Trophoblast cell (in vitro differentiated cells and primary cell): ENCODE results near the gene PNPLA1.

Experiments
- DNase-seq, 2 donors: peaks; one replicate each; pipeline ENCODE4 v3.0.0-alpha.2; 2016
- H2AFZ ChIP-seq: 2 replicates; pipeline ENCODE4 v1.6.1; 2013; ENCODE audit warnings: low read length, moderate library complexity, mild to moderate bottlenecking; ENCODE audit not compliant: insufficient read depth, poor library complexity
- H2AK5ac ChIP-seq: 2 replicates; pipeline ENCODE4 v1.6.1; 2013; ENCODE audit warnings: mild to moderate bottlenecking, low read length
- H2BK120ac ChIP-seq: 2 replicates; pipeline ENCODE4 v1.6.1; 2013; ENCODE audit warnings: low read length, mild to moderate bottlenecking, moderate library complexity; ENCODE audit not compliant: insufficient read depth, poor library complexity
- H2BK12ac ChIP-seq: 2 replicates; pipeline ENCODE4 v1.6.1; 2013; ENCODE audit warnings: mild to moderate bottlenecking, low read length, moderate library complexity
- H2BK5ac ChIP-seq: 2 replicates; pipeline ENCODE4 v1.6.1; 2013; ENCODE audit warnings: low read length, low read depth, moderate library complexity, mild to moderate bottlenecking; ENCODE audit not compliant: poor library complexity
- H3K14ac ChIP-seq: 2 replicates; pipeline ENCODE4 v1.6.1; 2013; ENCODE audit warnings: mild to moderate bottlenecking, low read length
- H3K18ac ChIP-seq: 2 replicates; pipeline ENCODE4 v1.6.1; 2013; ENCODE audit warnings: mild to moderate bottlenecking, low read length
- H3K23ac ChIP-seq: 2 replicates; pipeline ENCODE4 v1.6.1; 2013; ENCODE audit warnings: low read length
- H3K27ac ChIP-seq: 2 replicates; pipeline ENCODE4 v1.5.1; 2013; ENCODE audit warnings: low read depth, mild to moderate bottlenecking, inconsistent platforms, low read length, moderate library complexity
- H3K27me3 ChIP-seq: 2 replicates; pipeline ENCODE4 v1.6.1; 2013; ENCODE audit warnings: inconsistent platforms, mild to moderate bottlenecking, low read length, moderate library complexity; ENCODE audit not compliant: insufficient read depth
- H3K36me3 ChIP-seq, 2 experiments: 1 replicate in 1 of 2; 2 replicates in 1 of 2; pipeline ENCODE4 v1.6.1; 2013; ENCODE audit warnings: low read length in 2 of 2, mild to moderate bottlenecking in 2 of 2, moderate library complexity in 1 of 2; ENCODE audit not compliant: insufficient read depth in 2 of 2, control insufficient read depth in 1 of 2
- H3K4ac ChIP-seq: 2 replicates; pipeline ENCODE4 v1.6.1; 2013; ENCODE audit warnings: low read depth, mild to moderate bottlenecking, low read length, moderate library complexity
- H3K4me1 ChIP-seq, 2 experiments: 1 replicate in 1 of 2; 2 replicates in 1 of 2; pipeline ENCODE4 v1.6.1; 2013; ENCODE audit warnings: low read length in 2 of 2, mild to moderate bottlenecking in 2 of 2, moderate library complexity in 1 of 2; ENCODE audit not compliant: insufficient read depth in 2 of 2, control insufficient read depth in 1 of 2
- H3K4me2 ChIP-seq: 2 replicates; pipeline ENCODE4 v1.6.1; 2013; ENCODE audit warnings: inconsistent platforms, mild to moderate bottlenecking, low read length, moderate library complexity
- H3K4me3 ChIP-seq: 2 replicates; pipeline ENCODE4 v1.5.1; 2013; ENCODE audit warnings: mild to moderate bottlenecking, low read depth, low read length, inconsistent platforms
- H3K79me1 ChIP-seq: one replicate; pipeline ENCODE4 v1.6.1; 2013; ENCODE audit warnings: low read length
- H3K79me2 ChIP-seq: 2 replicates; pipeline ENCODE4 v1.6.1; 2013; ENCODE audit warnings: low read length, mild to moderate bottlenecking; ENCODE audit not compliant: control insufficient read depth, insufficient read depth, poor library complexity
- H3K9ac ChIP-seq: 2 replicates; pipeline ENCODE4 v1.6.1; 2013; ENCODE audit warnings: mild to moderate bottlenecking, low read length
- H3K9me3 ChIP-seq: 2 replicates; pipeline ENCODE4 v1.6.1; 2013; ENCODE audit warnings: low read depth, mild to moderate bottlenecking, control low read depth, inconsistent platforms, low read length; ENCODE audit not compliant: insufficient read depth
- H4K12ac ChIP-seq: 2 replicates; pipeline ENCODE4 v1.6.1; 2013; ENCODE audit warnings: low read depth, mild to moderate bottlenecking, low read length, moderate library complexity
- H4K8ac ChIP-seq: 2 replicates; pipeline ENCODE4 v1.6.1; 2013; ENCODE audit warnings: low read depth, mild to moderate bottlenecking, low read length, moderate library complexity
- H4K91ac ChIP-seq: one replicate; pipeline ENCODE4 v1.6.1; 2013; ENCODE audit warnings: low read depth, mild to moderate bottlenecking, low read length, moderate library complexity
- WGBS: extraction: QIAGEN DNeasy Blood & Tissue Kit; methylation state at CpG from one replicate; pipeline ENCODE4 v1.1.7; 2013; ENCODE audit warnings: missing lambda C conversion rate; ENCODE audit not compliant: insufficient read length, insufficient coverage; ENCODE audit errors: extremely low coverage; 5-methylcytosine and 5-hydroxymethylcytosine counted together

The PNPLA1 gene

GRCh38 chr6:36349240-36349639 is 79.4 kb downstream of the PNPLA1 start:
- no CpG with 5 or more reads among the region's 6 CpGs for WGBS
- Histone ChIP-seq H3K14ac (no peak overlapping the region), H3K9me3 (no peaks in the 10 kb centered on the region)

GRCh38 chr6:36350082-36350481 is 80.2 kb downstream of the PNPLA1 start:
- no CpG with 5 or more reads among the region's 4 CpGs for WGBS
- no peak overlapping the region for H3K18ac ChIP-seq

More at GRCh38 chr6:36349240-36349639, 79.4 kb downstream of the PNPLA1 start:
- Histone ChIP-seq H3K79me1 (no peaks in the 10 kb centered on the region), H3K23ac (no peak overlapping the region), H3K27me3 (no peaks in the 10 kb centered on the region), H2AK5ac (no peak overlapping the region), H3K4me3 (no peak overlapping the region), H2BK5ac (no peak overlapping the region), H3K9ac (no peak overlapping the region), H4K91ac (no peak overlapping the region), H2BK120ac (no peak overlapping the region), H3K36me3 (no peaks in the 10 kb centered on the region), H2BK12ac (no peak overlapping the region), H3K4me2 (no peak overlapping the region), H4K12ac (no peak overlapping the region), H3K79me2 (no peaks in the 10 kb centered on the region), H4K8ac (no peak overlapping the region), H3K4ac (no peak overlapping the region), H3K4me1 (peaks cover 9 to 11% of the 10 kb centered on the region in 2 experiments), H3K18ac (no peak overlapping the region), H2AFZ (no peak overlapping the region), H3K27ac (no peak overlapping the region)
- DNase-seq, result no peak

GRCh38 chr6:36350681-36351571 is 81.1 kb downstream of the PNPLA1 start:
- H3K9ac ChIP-seq, result no peak overlapping the region
- no peaks in the 10 kb centered on the region for H3K36me3 ChIP-seq
- H3K14ac ChIP-seq, result no peak overlapping the region
- no peak overlapping the region for H2BK120ac ChIP-seq
- no peak overlapping the region for H2BK5ac ChIP-seq
- no peak overlapping the region for H3K4me2 ChIP-seq
- peaks cover 7 to 9% of the 10 kb centered on the region in 2 experiments for H3K4me1 ChIP-seq
- no peak overlapping the region for H3K23ac ChIP-seq
- no peaks in the 10 kb centered on the region for H3K27me3 ChIP-seq
- no peak overlapping the region for H3K4ac ChIP-seq
- no peak overlapping the region for H4K12ac ChIP-seq
- no CpG with 5 or more reads among the region's 15 CpGs for WGBS
- H2BK12ac ChIP-seq, result no peak overlapping the region
- no peaks in the 10 kb centered on the region for H3K79me1 ChIP-seq
- H3K9me3 ChIP-seq, result no peaks in the 10 kb centered on the region
- peak; percentile 90 to 94 for DNase-seq
- H2AK5ac ChIP-seq, result no peak overlapping the region
- no peak overlapping the region for H3K4me3 ChIP-seq
- no peak overlapping the region for H4K91ac ChIP-seq
- no peak overlapping the region for H3K27ac ChIP-seq
- no peak overlapping the region for H4K8ac ChIP-seq
- no peak overlapping the region for H3K18ac ChIP-seq
- H3K79me2 ChIP-seq, result no peaks in the 10 kb centered on the region
- no peak overlapping the region for H2AFZ ChIP-seq

More at GRCh38 chr6:36350082-36350481, 80.2 kb downstream of the PNPLA1 start:
- Histone ChIP-seq H3K4ac (no peak overlapping the region), H3K27me3 (no peaks in the 10 kb centered on the region), H2AFZ (no peak overlapping the region), H4K91ac (no peak overlapping the region), H3K27ac (no peak overlapping the region), H3K4me1 (peaks cover 9 to 11% of the 10 kb centered on the region in 2 experiments), H2BK5ac (no peak overlapping the region), H3K14ac (no peak overlapping the region), H2BK12ac (no peak overlapping the region), H3K23ac (no peak overlapping the region), H3K4me3 (no peak overlapping the region), H4K8ac (no peak overlapping the region), H4K12ac (no peak overlapping the region), H3K9me3 (no peaks in the 10 kb centered on the region), H2AK5ac (no peak overlapping the region), H3K4me2 (no peak overlapping the region), H3K9ac (no peak overlapping the region), H3K36me3 (no peaks in the 10 kb centered on the region), H3K79me1 (no peaks in the 10 kb centered on the region), H3K79me2 (no peaks in the 10 kb centered on the region), H2BK120ac (no peak overlapping the region)
- no peak for DNase-seq

GRCh38 chr6:36352477-36353157 is 82.8 kb downstream of the PNPLA1 start:
- H3K18ac ChIP-seq, result no peak overlapping the region
- no peaks in the 10 kb centered on the region for H3K27me3 ChIP-seq
- no peaks in the 10 kb centered on the region for H3K79me2 ChIP-seq
- H3K14ac ChIP-seq, result no peak overlapping the region
- H3K4ac ChIP-seq, result no peak overlapping the region
- H2BK120ac ChIP-seq, result no peak overlapping the region
- no peak overlapping the region for H3K27ac ChIP-seq
- H3K4me2 ChIP-seq, result no peak overlapping the region
- no peaks in the 10 kb centered on the region for H3K36me3 ChIP-seq
- no peak for DNase-seq
- no peak overlapping the region for H3K23ac ChIP-seq
- no peak overlapping the region for H4K12ac ChIP-seq
- no peak overlapping the region for H2BK5ac ChIP-seq
- no peak overlapping the region for H4K8ac ChIP-seq
- H3K9ac ChIP-seq, result no peak overlapping the region
- H2AK5ac ChIP-seq, result no peak overlapping the region
- peaks cover under 1 to 5% of the 10 kb centered on the region in 2 experiments for H3K4me1 ChIP-seq
- no CpG with 5 or more reads among the region's 8 CpGs for WGBS
- H2BK12ac ChIP-seq, result no peak overlapping the region
- H4K91ac ChIP-seq, result no peak overlapping the region
- H3K4me3 ChIP-seq, result no peak overlapping the region
- H2AFZ ChIP-seq, result no peak overlapping the region
- no peaks in the 10 kb centered on the region for H3K79me1 ChIP-seq
- H3K9me3 ChIP-seq, result no peaks in the 10 kb centered on the region
